HCT116 (cell line): Measurements from ENCODE around the gene FOXJ1. TPM values are rescaled to one million over a fixed set of nuclear protein-coding genes. Genes with fewer than 3 reads are reported as not detected.

ENCODE experiments used
- ATAC-seq: fragments of 200-7000 bp; cut with Tn5 transposase; 2 replicates; pipeline ENCODE4 v1.9.1; 2020; ENCODE audit warnings: mild to moderate bottlenecking, moderate library complexity
- BruUV-seq: library from RNA; stranded (reverse); fragments of 400-500 nt; replicated peaks from 2 replicates; lab custom pipeline; 2021; lab: Mats Ljungman, UMichigan
- CTCF ChIA-PET: fragments of 300-600 bp; sonication (Branson Sonifier 250); formaldehyde crosslinking; loops from one replicate; lab custom pipeline; 2021; ENCODE audit warnings: antibody characterized with exemption; lab: Charles Lee
- POLR2A ChIA-PET: fragments of 300-600, 350-600 bp; sonication (Branson Sonifier 250); formaldehyde crosslinking; loops from one replicate; lab custom pipeline; 2021; ENCODE audit warnings: antibody characterized with exemption; lab: Charles Lee
- RAD21 ChIA-PET, 2 experiments: fragments of 300-600 bp; sonication (Branson Sonifier 250); formaldehyde crosslinking; loops; one replicate each; lab custom pipeline; 2023; ENCODE audit warnings: low total read pairs in 2 of 2; ENCODE audit not compliant: uncharacterized antibody in 2 of 2, unreplicated experiment in 2 of 2, low non-redundant PET in 1 of 2; lab: Charles Lee
- DNase-seq: peaks from one replicate; pipeline ENCODE4 v3.0.0-alpha.2; 2010; ENCODE audit warnings: low read depth, low spot score
- H2AFZ ChIP-seq: fragments of 200-600 bp; shearing (Covaris generic), sonication (generic); 2 replicates; pipeline ENCODE4 v1.6.1; 2017; ENCODE audit warnings: low read depth, mixed run types, mixed read lengths, antibody characterized with exemption, low read length; ENCODE audit not compliant: poor library complexity, severe bottlenecking
- H3K27ac ChIP-seq: 2 replicates; pipeline ENCODE4 v1.5.1; 2012; ENCODE audit warnings: low read depth, low read length
- H3K27me3 ChIP-seq: fragments of 200-600 bp; sonication (generic); 2 replicates; pipeline ENCODE4 v1.6.1; 2016; ENCODE audit warnings: mixed run types, low read length, mixed read lengths; ENCODE audit not compliant: insufficient read depth
- H3K36me3 ChIP-seq, 2 experiments: fragments of 200-500 bp in 1 of 2; fragments of 200-600 bp in 1 of 2; sonication (Bioruptor generic) in 1 of 2; sonication (generic) in 1 of 2; 2 replicates each; pipeline versions ENCODE4 v1.5.1 to v1.6.1; 2014 to 2016; ENCODE audit warnings: low read length in 2 of 2, inconsistent platforms in 1 of 2, mixed read lengths in 1 of 2, mixed run types in 1 of 2; ENCODE audit not compliant: insufficient read depth in 2 of 2, control insufficient read depth in 1 of 2
- H3K4me1 ChIP-seq, 2 experiments: fragments of 200-600 bp in 1 of 2; sonication (generic) in 1 of 2; 2 replicates each; pipeline versions ENCODE4 v1.5.1 to v1.6.1; 2012 to 2017; ENCODE audit warnings: low read length in 2 of 2, inconsistent platforms in 1 of 2, mild to moderate bottlenecking in 1 of 2, mixed read lengths in 1 of 2, mixed run types in 1 of 2, moderate library complexity in 1 of 2; ENCODE audit not compliant: insufficient read depth in 2 of 2, control insufficient read depth in 1 of 2
- H3K4me2 ChIP-seq: fragments of 200-600 bp; sonication (generic); 2 replicates; pipeline ENCODE4 v1.6.1; 2017; ENCODE audit warnings: mixed run types, low read length, mixed read lengths
- H3K4me3 ChIP-seq, 2 experiments: fragments of 200-600 bp in 1 of 2; sonication (generic) in 1 of 2; replicated peaks in 1 of 2; 2 replicates each; pipeline ENCODE4 v1.5.1; 2011 to 2016; ENCODE audit warnings: low read length in 2 of 2, control low read depth in 1 of 2, low read depth in 1 of 2, mild to moderate bottlenecking in 1 of 2, mixed read lengths in 1 of 2, mixed run types in 1 of 2
- H3K79me2 ChIP-seq: fragments of 200-600 bp; sonication (generic); 2 replicates; pipeline ENCODE4 v1.6.1; 2017; ENCODE audit warnings: mild to moderate bottlenecking, mixed run types, low read length, moderate library complexity, mixed read lengths; ENCODE audit not compliant: insufficient read depth
- H3K9ac ChIP-seq: fragments of 200-600 bp; sonication (generic); 2 replicates; pipeline ENCODE4 v1.6.1; 2016; ENCODE audit warnings: low read length, mixed read lengths
- H3K9me2 ChIP-seq: fragments of 200-600 bp; sonication (generic), shearing (Covaris generic); 2 replicates; pipeline ENCODE4 v1.6.1; 2017; ENCODE audit warnings: mixed run types, mild to moderate bottlenecking, moderate library complexity; ENCODE audit not compliant: insufficient read depth
- H3K9me3 ChIP-seq, 2 experiments: fragments of 200-500 bp in 1 of 2; fragments of 200-600 bp in 1 of 2; sonication (Bioruptor generic) in 1 of 2; sonication (generic) in 1 of 2; 2 replicates each; pipeline ENCODE4 v1.6.1; 2014 to 2017; ENCODE audit warnings: low read length in 2 of 2, mixed read lengths in 2 of 2, inconsistent platforms in 1 of 2, low read depth in 1 of 2, mild to moderate bottlenecking in 1 of 2, mixed run types in 1 of 2, moderate library complexity in 1 of 2; ENCODE audit not compliant: control insufficient read depth in 1 of 2, insufficient read depth in 1 of 2
- H4K20me1 ChIP-seq: fragments of 200-600 bp; sonication (generic), shearing (Covaris generic); 2 replicates; pipeline ENCODE4 v1.6.1; 2017; ENCODE audit warnings: mixed run types, mild to moderate bottlenecking, moderate library complexity; ENCODE audit not compliant: insufficient read depth
- CTCF ChIP-seq, 3 experiments: fragments of 200-600 bp in 1 of 3; sonication (generic) in 1 of 3; IDR thresholded peaks in 2 of 3; conservative IDR thresholded peaks in 1 of 3; 2 replicates each; pipeline ENCODE4 v1.5.1; 2012 to 2017; ENCODE audit warnings: low read depth in 2 of 3, low read length in 2 of 3, antibody characterized with exemption in 1 of 3, borderline replicate concordance in 1 of 3, control low read depth in 1 of 3, mild to moderate bottlenecking in 1 of 3, mixed read lengths in 1 of 3, mixed run types in 1 of 3, moderate library complexity in 1 of 3; ENCODE audit not compliant: insufficient read depth in 1 of 3
- RAD21 ChIP-seq: IDR thresholded peaks from 2 replicates; pipeline ENCODE4 v1.6.1; 2012; ENCODE audit warnings: low read depth, mild to moderate bottlenecking
- SIN3A ChIP-seq: IDR thresholded peaks from 2 replicates; pipeline ENCODE4 v1.6.1; 2012; ENCODE audit warnings: low read depth
- ZBTB33 ChIP-seq: IDR thresholded peaks from 2 replicates; pipeline ENCODE4 v1.6.1; 2011; ENCODE audit warnings: mild to moderate bottlenecking, low read length, moderate library complexity; ENCODE audit not compliant: insufficient replicate concordance; ENCODE audit errors: extremely low read depth
- ZNF274 ChIP-seq: fragments of 200-500 bp; sonication (Bioruptor generic); IDR thresholded peaks from 2 replicates; pipeline ENCODE4 v1.6.1; 2014; ENCODE audit warnings: mild to moderate bottlenecking, low read depth, low read length, inconsistent platforms
- intact Hi-C: fragments of 100-400 bp; cut with micrococcal nuclease; formaldehyde crosslinking; loops from 2 replicates; pipeline ENCODE4 v1.10.0; 2022
- total RNA-seq: library from RNA; stranded (reverse); gene quantifications from one replicate; pipeline ENCODE4 v1.2.1, GENCODE V29; 2021; ENCODE audit not compliant: unreplicated experiment

Gene FOXJ1
- total RNA-seq, 1 experiment from 2014 or later: 0.61 TPM

GRCh38 chr17:76153640-76154039 is 12.6 kb upstream of the FOXJ1 start:
- Histone ChIP-seq H2AFZ (no peak overlapping the region), H3K36me3 (no peaks in the 10 kb centered on the region), H3K27ac (no peak overlapping the region), H3K9ac (no peak overlapping the region), H3K4me3 (no peak overlapping the region), H3K4me2 (no peak overlapping the region), H3K27me3 (no peaks in the 10 kb centered on the region), H3K9me3 (no peaks in the 10 kb centered on the region), H3K9me2 (no peaks in the 10 kb centered on the region), H3K4me1 (no peaks in the 10 kb centered on the region), H3K79me2 (no peaks in the 10 kb centered on the region), H4K20me1 (no peaks in the 10 kb centered on the region)
- DNase-seq: no peak
- peak; percentile 68 for ATAC-seq
- ChIA-PET RAD21 (no interaction called here), POLR2A (no interaction called here), CTCF (interaction anchor here (1.0 to 1.1 kb wide), 2 partner anchors 20 to 22 kb away, joined by 3 to 4 read pairs; no protein-coding TSS in a partner anchor)
- intact Hi-C loops: no loop called here
- BruUV-seq: no TSS peak
- TF ChIP-seq CTCF (IDR thresholded peaks at IDR 0.05 in 2 of 3, conservative IDR thresholded peaks at IDR 0.05 in 1 of 3; ENCODE audit: borderline replicate concordance in 1 of 3, insufficient read depth in 1 of 3, low read depth in 2 of 3, low read length in 2 of 3): peak in 2 of 3 experiments; percentile 48 to 55; a peak in 4 of 6 replicates
- TF ChIP-seq RAD21: peak; percentile 45
- TF ChIP-seq SIN3A: no peak
- TF ChIP-seq ZBTB33: no peak
- no peak for TF ChIP-seq ZNF274
